Non-pigmented ciliary epithelial cell (primary cell): Measurements from ENCODE around the gene ASGR2.
"Not testable (repeated sequence)": the region's sequence is repeated elsewhere in the genome, so short reads cannot be mapped to it uniquely, and the experiment has no call there.

Experiments
- DNase-seq: peaks from one replicate; pipeline ENCODE4 v3.0.0-alpha.2; 2010; ENCODE audit warnings: low read depth

The ASGR2 gene, protein sequence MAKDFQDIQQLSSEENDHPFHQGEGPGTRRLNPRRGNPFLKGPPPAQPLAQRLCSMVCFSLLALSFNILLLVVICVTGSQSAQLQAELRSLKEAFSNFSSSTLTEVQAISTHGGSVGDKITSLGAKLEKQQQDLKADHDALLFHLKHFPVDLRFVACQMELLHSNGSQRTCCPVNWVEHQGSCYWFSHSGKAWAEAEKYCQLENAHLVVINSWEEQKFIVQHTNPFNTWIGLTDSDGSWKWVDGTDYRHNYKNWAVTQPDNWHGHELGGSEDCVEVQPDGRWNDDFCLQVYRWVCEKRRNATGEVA

DNA sequence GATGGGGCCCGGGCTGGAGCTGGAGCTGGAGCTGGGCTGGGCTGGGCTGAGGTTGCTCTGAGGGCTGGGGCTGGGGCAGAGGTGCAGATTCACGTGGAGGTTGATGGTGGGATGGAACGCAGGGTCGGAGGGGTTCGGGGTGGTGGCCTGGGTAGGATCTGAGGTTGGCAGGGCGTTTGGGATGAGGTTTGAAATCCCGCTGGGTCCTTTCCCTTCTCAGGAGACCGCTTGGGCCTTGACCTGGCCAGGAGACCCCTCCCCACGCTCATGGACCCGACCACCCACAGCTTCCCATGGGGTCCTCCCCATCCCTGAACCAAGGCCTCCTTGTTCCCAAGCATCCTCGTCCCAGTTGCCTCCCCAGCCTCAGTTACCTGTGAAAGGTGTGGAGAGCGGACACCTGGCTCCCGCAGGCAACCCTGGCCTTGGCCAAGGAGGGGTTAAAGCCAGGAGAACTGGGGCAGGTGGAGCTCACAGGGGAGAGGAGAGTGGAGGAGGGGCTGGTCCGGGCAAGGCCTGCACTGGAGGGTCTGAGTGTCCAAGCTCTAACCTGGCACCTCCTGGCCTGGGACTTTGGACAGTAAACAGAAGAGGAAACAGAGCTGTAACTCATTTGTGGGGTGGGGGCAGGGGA, at the start of gene ASGR2:
ASGR2 (minus strand) TSS at position 582 of the 634 bp plus-strand sequence. CDS start 582 bp downstream, outside the sequence.
- no peak for DNase-seq

DNA sequence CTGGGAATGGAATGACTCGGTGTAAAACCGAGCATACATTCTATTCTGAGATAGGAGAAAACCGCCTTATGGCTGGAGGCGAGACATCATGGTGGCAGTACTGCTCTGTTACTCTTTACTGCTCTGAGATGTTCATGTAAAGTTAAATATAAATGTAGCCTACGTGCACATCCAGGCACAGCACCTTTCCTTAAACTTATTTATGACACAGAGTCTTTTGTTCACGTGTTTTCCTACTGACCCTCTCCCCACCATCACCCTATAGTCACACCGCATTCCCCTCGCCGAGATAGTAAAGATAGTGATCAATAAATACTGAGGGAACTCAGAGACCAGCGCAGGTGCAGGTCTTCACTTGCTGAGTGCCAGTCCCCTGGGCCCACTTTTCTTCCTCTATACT, 44.9 kb upstream of the ASGR2 start:
- not testable (repeated sequence) for DNase-seq

DNA sequence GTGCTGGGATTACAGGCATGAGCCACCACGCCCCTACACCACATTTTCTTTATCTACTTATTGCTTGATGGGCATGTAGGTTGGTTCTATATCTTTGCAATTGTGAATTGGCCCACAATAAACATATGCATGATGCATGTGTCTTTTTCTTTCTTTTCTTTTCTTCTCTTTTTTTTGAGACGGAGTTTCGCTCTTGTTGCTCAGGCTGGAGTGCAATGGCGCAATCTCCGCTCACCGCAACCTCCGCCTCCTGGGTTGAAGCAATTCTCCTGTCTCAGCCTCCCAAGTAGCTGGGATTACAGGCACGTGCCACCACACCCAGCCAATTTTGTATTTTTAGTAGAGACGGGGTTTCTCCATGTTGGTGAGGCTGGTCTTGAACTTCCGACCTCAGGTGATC, 43.8 kb upstream of the ASGR2 start:
- not testable (repeated sequence) for DNase-seq

DNA sequence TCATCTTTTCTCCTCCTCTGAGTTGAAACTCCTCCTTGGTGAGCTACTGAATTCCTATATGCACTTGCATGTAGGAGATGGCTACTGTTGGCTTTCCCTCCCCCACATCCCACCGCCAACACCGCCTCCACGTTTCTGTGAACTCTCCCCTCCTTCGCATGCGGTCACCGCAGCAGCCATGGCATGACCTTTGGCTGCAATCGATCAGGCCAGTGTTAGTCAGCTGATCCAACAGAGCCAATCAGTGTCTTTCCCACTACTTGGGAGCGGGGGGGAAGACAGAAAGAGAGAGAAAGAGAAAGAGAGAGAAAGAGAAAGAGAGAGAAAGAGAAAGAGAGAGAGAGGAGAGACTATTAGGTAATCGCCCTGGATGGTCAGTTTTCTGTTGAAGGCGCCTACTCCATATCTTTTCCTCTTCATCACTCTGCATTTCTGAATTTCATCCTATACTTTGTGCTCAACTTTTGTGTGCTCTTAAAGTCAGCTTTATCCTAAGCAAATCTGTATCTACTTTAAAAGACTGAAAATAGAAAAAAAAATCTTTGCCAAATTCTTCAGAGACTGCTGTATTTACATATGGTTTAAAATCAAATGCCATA, 41.8 kb upstream of the ASGR2 start:
- DNase-seq, result no peak

DNA sequence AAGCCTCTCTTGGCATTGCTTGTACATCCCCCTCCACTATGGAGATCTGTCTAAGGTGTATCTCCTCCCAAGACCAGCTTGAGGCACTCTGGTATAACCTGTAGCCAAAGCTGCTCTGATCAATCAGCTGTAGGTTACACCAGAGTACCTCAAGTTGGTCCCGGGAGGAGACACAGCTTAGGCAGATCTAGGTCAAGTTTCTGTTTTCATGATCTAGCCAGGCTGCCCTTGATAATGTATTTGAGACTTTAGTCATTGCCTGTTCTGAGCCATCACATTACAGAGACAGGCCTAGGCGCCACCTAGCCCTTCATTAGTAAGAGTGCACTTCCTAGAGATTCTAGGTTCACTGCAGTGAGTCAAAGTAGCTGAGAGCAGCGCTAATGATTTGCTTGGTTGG, 33.1 kb upstream of the ASGR2 start:
- no peak for DNase-seq

DNA sequence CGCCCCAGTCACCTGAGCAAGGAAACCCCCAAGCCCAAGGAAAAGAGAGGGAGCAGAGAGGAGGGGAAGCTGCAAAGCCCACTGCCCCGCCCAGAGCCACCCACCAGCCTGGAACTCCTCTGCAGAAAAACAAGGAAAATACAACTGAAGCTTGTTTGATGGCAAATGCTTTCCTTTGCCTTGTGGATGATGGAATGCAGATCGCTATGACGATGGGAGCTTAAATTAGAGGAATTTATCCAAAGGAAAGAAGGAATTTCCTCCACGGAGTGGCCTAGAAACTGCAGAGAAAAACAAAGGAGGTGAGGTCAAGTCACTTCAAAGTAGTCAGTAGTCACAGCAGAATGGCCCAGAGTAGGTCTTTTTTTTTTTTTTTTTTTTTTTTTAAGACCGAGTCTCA, 31.5 kb upstream of the ASGR2 start:
- DNase-seq, result no peak

DNA sequence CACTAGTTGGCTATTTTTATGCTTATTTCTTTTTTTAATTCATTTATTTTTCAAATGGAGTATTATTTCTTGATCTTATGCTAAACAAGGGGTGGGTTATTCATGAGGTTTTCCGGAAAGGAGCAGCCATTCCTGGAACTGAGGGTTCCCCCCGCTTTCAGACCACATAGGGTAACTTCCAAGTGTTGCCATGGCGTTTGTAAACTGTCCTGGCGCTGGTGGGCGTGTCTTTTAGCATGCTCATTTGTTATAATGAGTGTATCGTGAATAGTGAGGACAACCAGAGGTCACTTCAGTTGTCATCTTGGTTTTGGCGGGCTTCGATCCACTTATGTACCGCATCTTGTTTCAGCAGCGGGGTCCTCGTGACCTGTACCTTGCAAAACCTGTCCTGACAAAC, 29.6 kb upstream of the ASGR2 start:
- no peak for DNase-seq

DNA sequence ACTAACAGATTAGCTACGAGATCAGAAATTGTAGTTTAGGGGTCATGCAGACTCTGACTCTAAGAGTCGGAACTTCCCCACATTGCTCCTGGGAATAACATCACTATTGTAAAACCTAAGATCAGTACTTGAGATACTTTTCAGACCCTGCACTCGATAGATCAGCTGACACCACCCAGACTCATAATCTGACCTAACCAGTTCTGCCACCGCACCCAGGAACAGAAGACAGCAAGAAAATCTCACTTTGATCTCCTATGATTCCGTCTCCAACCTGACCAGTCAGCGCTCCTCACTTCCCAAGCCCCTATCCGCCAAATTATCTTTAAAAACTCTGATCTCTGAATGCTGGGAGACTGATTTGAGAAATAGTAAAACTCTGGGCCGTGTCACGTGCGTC, 27.2 kb upstream of the ASGR2 start:
- no peak for DNase-seq

DNA sequence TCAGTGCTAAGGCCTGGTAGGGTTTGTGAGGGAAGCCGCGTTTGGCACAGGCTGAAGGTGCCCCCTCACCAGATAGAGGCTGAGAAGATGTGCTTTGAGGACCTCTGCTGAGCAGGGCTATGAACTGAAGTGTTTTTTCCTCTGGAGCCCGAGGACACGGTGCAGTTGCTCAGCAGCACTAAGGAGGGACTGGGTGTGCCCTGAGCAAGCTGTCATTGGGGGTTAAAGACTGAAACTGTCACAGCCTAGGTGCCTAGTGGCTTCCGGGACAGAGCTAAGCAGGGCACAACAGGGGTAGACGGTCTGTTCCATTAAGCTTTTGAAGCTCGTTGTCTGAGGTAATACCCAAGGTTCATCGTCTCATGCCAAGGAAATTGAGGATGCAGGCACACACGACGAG, 24.8 kb upstream of the ASGR2 start:
- DNase-seq, result no peak

DNA sequence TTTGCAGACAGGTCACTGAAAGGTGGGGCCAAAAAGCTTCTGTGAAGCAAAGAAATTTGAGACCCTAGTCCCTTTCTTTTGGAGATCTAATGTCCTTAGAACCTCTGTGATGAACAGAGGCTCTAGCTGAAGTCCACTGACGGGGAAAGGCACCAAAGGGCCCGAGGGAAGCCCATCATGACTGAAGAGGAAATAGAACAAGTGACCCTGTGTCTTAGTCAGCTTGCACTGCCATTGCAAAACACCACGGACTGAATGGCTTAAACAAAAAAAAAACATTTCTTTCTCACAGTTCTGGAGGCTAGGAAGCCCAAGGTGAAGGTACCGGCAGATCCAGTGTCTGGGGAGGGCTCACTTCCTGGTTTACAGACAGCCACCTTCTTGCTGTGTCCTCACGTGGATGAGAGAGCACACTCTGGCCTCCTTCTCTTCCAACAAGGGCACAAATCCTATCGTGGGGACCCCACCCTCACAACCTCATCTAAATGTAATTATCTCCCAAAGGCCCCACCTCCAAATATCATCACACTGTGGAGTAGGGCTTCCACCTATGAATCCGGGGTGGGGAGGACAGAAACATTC, 24.3 kb upstream of the ASGR2 start:
- DNase-seq, result no peak

DNA sequence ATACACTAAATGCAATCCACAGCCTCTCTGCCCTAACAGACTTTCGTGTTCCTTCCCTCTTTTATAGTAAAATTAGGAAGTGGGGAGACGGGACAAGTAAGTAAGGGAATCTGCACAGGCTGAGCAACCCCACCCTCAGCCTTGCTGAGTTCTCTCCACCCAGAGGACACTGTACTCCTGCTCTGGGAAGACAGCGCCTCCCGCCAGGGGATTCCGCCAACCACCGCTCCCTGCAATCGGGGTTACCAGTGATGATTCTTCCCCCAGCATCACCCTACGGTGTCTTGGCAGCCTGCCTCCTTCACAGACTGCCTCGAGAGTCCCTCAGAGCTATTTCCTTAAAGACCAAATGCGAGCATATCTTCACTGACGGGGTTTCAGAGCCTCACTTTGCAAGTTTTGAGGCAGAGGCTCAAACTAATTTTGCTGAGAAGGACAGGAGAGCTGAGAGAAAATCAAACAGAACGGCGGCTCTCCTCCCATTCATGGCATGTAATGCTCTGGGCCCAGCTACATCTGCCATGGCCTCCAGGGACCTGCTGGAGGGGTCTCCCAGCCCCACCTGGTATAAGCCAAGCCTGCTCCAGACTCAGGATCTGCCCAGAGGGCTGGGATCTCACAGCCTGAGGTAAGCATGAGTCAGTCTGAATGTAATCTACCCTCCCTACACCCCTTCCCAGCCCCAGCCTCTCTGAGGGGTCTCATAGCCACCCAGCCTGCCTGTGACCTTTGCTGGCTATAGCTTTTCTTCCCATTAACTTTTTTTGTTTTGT, 22.7 kb upstream of the ASGR2 start:
- no peak for DNase-seq

DNA sequence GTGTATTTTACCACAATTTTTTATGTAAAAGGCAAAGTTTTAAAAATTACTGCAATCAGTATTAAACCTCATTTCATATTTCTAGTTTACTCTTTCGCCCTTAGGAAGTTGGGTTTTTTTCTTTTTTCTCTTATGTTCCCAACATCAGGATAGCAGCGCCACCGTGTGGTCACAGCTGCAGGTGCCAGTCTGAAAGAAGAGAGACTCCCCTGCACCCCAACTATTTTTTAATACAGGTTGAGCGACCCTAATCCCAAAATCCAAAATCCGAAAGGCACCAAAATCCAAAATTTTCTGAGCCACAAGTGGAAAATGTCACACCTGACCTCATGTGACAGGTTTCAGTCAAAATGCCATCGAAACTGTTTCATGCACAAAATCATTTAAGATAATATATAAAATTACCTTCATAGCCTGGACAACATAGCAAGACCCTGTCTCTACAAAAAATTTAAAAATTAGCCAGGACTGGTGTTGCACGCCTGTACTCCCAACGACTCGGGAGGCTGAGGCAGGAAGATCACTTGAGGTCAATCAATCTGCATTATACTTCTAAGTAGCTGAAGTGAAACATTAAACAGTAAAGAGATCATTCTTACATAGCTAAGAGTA, 21.8 kb upstream of the ASGR2 start:
- DNase-seq, result peak; percentile 13

DNA sequence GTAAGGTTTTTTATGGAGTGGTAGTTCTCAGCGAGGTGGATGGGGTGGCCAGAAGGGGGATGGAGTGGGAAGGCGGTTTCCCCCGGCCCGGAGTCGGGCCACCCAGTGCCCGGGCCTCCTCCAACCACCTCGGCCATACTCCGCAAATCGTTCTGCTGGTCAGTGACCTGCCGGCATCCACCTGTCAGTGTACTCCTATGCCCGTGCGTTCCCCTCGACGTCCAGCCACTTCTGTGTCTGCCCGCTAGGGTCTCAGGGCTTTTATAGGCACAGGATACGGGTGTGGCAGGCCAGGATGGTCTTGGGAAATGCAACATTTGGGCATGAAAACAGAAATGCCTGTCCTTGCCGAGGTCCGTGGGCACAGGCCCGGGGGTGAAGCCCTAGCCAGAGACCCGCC, 19.3 kb upstream of the ASGR2 start:
- no peak for DNase-seq

DNA sequence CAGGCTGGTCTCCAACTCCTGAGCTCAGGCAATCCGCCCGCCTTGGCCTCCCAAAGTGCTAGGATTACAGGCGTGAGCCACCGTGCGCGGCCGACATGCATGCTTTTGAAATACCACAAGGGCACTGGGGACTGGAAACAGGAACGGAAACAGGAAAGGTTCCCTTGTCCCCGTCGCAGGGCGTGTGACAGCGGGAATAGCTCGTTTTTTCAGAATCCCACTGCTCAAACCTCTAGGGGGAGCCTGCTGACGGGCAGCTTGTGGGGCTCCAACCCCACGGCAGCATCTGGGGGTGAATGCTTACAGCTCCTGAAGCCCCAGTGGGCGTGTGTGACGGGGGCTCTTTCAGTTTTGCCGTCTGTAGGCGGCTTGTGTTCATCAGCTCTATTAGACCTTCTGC, 18.8 kb upstream of the ASGR2 start:
- DNase-seq, result no peak

DNA sequence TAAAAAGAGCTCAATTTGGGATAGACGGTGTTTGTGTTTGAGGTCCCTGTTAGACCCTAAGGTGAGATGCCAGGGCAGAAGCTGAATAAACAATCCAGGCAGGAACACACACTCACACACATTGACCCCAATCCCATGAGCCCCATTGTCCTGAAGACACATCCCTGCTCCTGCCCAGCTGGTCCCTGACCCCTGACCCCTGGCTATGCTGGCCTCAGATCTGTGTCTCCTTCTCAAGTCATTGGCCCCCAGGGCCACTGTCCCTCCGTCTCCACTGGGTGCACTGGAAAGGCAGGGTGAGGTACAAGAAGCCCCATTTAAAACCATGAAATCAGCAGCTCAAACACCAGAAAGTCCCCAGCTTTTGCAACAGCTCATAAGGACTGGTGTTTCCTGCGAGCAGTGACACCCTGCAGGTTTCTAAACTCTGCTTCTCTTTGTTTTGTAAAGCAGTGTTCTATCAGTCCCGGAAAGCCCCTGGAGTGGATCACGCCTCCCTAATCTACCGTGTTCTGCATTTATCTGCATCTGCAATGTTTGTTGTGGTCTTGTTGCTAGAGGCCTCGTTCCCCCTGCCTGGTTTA, 18.0 kb upstream of the ASGR2 start:
- no peak for DNase-seq

DNA sequence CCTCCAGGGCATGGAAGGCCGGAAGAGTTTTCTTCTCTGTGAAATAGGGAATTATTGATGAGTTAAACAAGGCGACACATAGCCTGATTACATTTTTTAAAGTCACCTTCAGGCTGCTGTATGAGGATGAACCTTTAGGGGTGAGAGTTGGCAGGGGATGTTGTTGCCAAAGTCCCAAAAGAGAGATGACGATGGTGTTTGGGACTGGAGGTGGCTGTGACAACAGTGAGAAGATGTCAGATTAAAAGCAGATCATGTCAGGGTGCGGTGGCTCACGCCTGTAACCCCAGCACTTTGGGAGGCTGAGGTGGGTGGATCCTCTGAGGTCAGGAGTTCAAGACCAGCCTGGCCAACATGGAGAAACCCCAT, 16.8 kb upstream of the ASGR2 start:
- no peak for DNase-seq

DNA sequence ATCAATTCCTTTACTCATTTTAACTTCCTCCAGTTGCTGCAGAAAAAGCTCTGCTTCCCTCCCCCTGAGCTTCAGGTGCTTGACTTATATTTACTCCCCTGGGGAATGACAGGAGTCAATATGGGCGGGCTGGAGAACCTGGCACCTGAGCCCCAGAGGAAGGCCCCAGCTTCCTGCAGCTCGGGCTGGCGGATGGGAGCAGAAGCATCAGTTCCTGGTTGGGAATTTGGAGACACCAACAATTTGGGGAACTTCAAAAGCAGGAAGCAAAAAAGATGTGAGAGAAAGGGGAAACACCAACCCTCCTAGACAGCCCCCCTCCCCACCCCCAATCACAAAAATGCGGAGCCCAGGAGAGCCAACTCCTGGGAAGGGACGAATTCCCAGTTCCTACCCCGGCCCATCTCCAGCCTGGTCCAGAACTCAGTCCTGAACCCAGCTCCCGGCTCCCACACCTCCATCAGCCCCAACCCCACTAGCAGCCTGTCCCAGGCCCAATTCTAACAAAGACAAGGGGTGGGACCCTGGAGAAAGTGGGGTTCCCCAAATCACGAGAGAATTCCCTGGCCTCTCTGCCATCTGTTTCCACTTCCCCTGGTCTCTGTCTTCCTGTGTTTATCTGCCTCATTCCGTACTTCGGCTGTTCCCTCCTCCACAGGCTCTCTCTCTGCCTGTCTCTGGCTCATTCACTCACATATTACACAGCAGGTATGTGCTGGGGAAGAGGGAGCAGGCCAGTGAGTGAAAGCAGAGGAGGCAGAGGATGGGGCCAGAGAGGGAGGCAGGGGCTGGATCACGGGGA, 16.2 kb upstream of the ASGR2 start:
- no peak for DNase-seq

DNA sequence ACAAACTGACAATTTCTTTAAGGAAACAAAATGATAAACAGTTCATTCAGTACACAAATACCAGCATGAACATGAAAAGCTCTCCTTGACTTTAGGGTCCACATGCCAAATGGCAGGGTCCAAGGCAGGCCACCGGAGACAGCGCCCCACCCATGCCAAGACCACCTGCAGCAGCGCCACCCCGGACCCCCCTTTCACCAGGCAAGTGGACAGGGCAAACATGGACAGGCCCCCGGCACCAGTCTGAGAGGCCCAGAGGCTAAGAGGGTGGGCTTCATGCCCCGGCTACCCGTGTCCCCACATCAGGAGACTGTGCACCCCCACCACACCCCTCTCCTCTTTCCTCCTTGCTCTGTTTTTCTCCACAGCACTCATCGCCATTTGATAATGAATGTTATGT, 14.7 kb upstream of the ASGR2 start:
- DNase-seq, result no peak

DNA sequence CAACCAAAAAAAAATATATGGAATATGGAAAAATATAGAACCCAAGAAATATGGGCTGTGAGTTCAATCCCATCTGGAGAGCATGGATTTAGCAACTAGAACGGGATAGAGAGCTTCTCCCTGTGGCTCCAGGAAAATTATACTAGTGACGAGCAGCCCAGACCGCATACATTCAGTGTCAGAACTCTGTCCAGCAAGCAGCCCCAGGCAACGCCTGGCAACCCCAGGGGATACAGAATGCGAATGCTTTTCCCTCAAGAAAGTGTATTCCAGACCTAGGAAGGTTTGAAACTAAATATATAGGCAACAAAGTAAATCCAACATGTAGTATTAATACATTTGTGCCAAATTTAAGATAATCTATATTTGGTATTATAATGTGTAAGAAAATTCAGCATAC, 13.5 kb upstream of the ASGR2 start:
- DNase-seq, result no peak

DNA sequence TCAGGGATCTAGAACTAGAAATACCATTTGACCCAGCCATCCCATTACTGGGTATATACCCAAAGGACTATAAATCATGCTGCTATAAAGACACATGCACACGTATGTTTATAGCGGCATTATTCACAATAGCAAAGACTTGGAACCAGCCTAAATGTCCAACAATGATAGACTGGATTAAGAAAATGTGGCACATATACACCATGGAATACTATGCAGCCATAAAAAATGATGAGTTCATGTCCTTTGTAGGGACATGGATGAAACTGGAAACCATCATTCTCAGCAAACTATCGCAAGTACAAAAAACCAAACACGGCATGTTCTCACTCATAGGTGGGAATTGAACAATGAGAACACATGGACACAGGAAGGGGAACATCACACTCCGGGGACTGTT, 12.9 kb upstream of the ASGR2 start:
- DNase-seq, result not testable (repeated sequence)

DNA sequence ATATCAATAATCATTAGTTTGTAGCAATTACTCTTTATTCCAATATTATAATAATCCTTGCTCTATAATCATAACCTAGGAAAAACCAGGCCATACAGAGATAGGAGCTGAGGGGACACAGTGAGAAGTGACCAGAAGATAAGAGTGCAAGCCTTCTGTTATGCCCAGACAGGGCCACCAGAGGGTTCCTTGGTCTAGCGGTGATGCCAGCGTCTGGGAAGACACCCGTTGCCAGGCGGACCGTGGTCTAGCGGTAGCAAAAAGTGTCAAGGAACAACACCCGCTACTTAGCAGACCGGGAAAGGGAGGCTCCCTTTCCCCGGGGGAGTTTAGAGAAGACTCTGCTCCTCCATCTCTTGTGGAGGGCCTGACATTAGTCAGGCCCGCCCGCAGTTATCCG, 11.8 kb upstream of the ASGR2 start:
- not testable (repeated sequence) for DNase-seq
